IMR-90 (cell line): ENCODE results near the gene LILRB2. TPM values are rescaled to one million over a fixed set of nuclear protein-coding genes. Genes with fewer than 3 reads are reported as not detected.

Experiments used
- ATAC-seq: fragments of 200-7000 bp; cut with Tn5 transposase; 2 replicates; pipeline ENCODE4 v1.9.1; 2020; ENCODE audit warnings: low read depth, mild to moderate bottlenecking, moderate library complexity
- BruUV-seq: library from RNA; stranded (reverse); fragments of 400-500 nt; replicated peaks from 2 replicates; lab custom pipeline; 2021; lab: Mats Ljungman, UMichigan
- CTCF ChIA-PET: fragments of 300-600 bp; formaldehyde crosslinking; extraction: SDS; loops from one replicate; lab custom pipeline; 2021; ENCODE audit warnings: antibody characterized with exemption; lab: Yijun Ruan, JAX
- POLR2A ChIA-PET: fragments of 300-600 bp; sonication (Branson Sonifier 250); formaldehyde crosslinking; loops from one replicate; lab custom pipeline; 2022; ENCODE audit warnings: antibody characterized with exemption; ENCODE audit not compliant: unreplicated experiment; lab: Charles Lee
- DNase-seq: peaks from one replicate; pipeline ENCODE4 v3.0.0; 2013
- H2AFZ ChIP-seq: replicated peaks from 2 replicates; pipeline ENCODE3; 2013; ENCODE audit warnings: low read length, mild to moderate bottlenecking; ENCODE audit not compliant: poor library complexity
- H2AK5ac ChIP-seq: 2 replicates; pipeline ENCODE4 v1.6.1; 2013; ENCODE audit warnings: low read depth, low read length, inconsistent platforms
- H2AK9ac ChIP-seq: replicated peaks from 2 replicates; pipeline ENCODE3; 2013; ENCODE audit warnings: mild to moderate bottlenecking, low read depth, low read length, moderate library complexity; ENCODE audit not compliant: poor library complexity
- H2BK120ac ChIP-seq: 2 replicates; pipeline ENCODE4 v1.6.1; 2013; ENCODE audit warnings: low read depth, low read length, inconsistent platforms
- H2BK15ac ChIP-seq: 3 replicates; pipeline ENCODE4 v1.6.1; 2013; ENCODE audit warnings: low read depth, low read length, inconsistent platforms
- H2BK20ac ChIP-seq: 2 replicates; pipeline ENCODE4 v1.6.1; 2013; ENCODE audit warnings: low read depth, mild to moderate bottlenecking, inconsistent platforms, low read length, moderate library complexity
- H2BK5ac ChIP-seq: 2 replicates; pipeline ENCODE4 v1.6.1; 2013; ENCODE audit warnings: mild to moderate bottlenecking, low read depth, low read length, inconsistent platforms; ENCODE audit not compliant: poor library complexity, severe bottlenecking
- H3K14ac ChIP-seq: replicated peaks from 2 replicates; pipeline ENCODE4 v1.6.1; 2013; ENCODE audit warnings: low read depth, low read length, inconsistent platforms
- H3K18ac ChIP-seq: 2 replicates; pipeline ENCODE4 v1.6.1; 2013; ENCODE audit warnings: low read depth, low read length, control low read depth
- H3K23ac ChIP-seq: 2 replicates; pipeline ENCODE4 v1.6.1; 2013; ENCODE audit warnings: low read depth, low read length, inconsistent platforms
- H3K27ac ChIP-seq: 2 replicates; pipeline ENCODE4 v1.5.1; 2013; ENCODE audit warnings: mild to moderate bottlenecking, control low read depth, low read length; ENCODE audit not compliant: insufficient read depth
- H3K27me3 ChIP-seq: 2 replicates; pipeline ENCODE4 v1.6.1; 2013; ENCODE audit warnings: low read length; ENCODE audit not compliant: control insufficient read depth, insufficient read depth
- H3K36me3 ChIP-seq: 2 replicates; pipeline ENCODE4 v1.6.1; 2013; ENCODE audit warnings: low read length, mixed read lengths; ENCODE audit not compliant: control insufficient read depth, insufficient read depth
- H3K4ac ChIP-seq: 2 replicates; pipeline ENCODE4 v1.6.1; 2013; ENCODE audit warnings: low read depth, low read length, inconsistent platforms
- H3K4me1 ChIP-seq: 2 replicates; pipeline ENCODE4 v1.6.1; 2013; ENCODE audit warnings: low read length, mixed read lengths; ENCODE audit not compliant: control insufficient read depth, insufficient read depth
- H3K4me2 ChIP-seq: 2 replicates; pipeline ENCODE4 v1.6.1; 2013; ENCODE audit warnings: low read depth, mild to moderate bottlenecking, control low read depth, low read length, moderate library complexity
- H3K4me3 ChIP-seq: 2 replicates; pipeline ENCODE4 v1.5.1; 2013; ENCODE audit warnings: low read depth, mild to moderate bottlenecking, control low read depth, low read length, moderate library complexity; ENCODE audit not compliant: insufficient read depth
- H3K56ac ChIP-seq: 2 replicates; pipeline ENCODE4 v1.6.1; 2013; ENCODE audit warnings: low read length, inconsistent platforms; ENCODE audit not compliant: insufficient read depth; ENCODE audit errors: extremely low read depth
- H3K79me1 ChIP-seq, 2 experiments: 2 replicates each; pipeline ENCODE4 v1.6.1; 2013; ENCODE audit warnings: low read length in 2 of 2, inconsistent platforms in 1 of 2, low read depth in 1 of 2
- H3K9ac ChIP-seq: 2 replicates; pipeline ENCODE4 v1.6.1; 2013; ENCODE audit warnings: low read depth, low read length, control low read depth
- H3K9me1 ChIP-seq: 2 replicates; pipeline ENCODE4 v1.6.1; 2013; ENCODE audit warnings: low read length, inconsistent platforms; ENCODE audit not compliant: insufficient read depth
- H3K9me3 ChIP-seq: 2 replicates; pipeline ENCODE4 v1.6.1; 2013; ENCODE audit warnings: low read length; ENCODE audit not compliant: control insufficient read depth, insufficient read depth
- H4K20me1 ChIP-seq: 2 replicates; pipeline ENCODE4 v1.6.1; 2013; ENCODE audit warnings: low read length, inconsistent platforms; ENCODE audit not compliant: insufficient read depth
- H4K5ac ChIP-seq: 2 replicates; pipeline ENCODE4 v1.6.1; 2013; ENCODE audit warnings: mild to moderate bottlenecking, low read depth, low read length, control low read depth
- H4K8ac ChIP-seq, 2 experiments: 2 replicates each; pipeline ENCODE4 v1.6.1; 2013; ENCODE audit warnings: low read depth in 2 of 2, low read length in 2 of 2, control low read depth in 1 of 2, inconsistent platforms in 1 of 2
- H4K91ac ChIP-seq: 2 replicates; pipeline ENCODE4 v1.6.1; 2013; ENCODE audit warnings: low read depth, low read length, inconsistent platforms; ENCODE audit not compliant: insufficient read depth
- ELK1 ChIP-seq: fragments of 150-350 bp; IDR thresholded peaks from 2 replicates; pipeline ENCODE4 v1.6.1; 2016; ENCODE audit warnings: low read depth, mild to moderate bottlenecking, low read length, moderate library complexity, borderline replicate concordance
- FOS ChIP-seq: fragments of 150-350 bp; IDR thresholded peaks from 2 replicates; pipeline ENCODE4 v1.6.1; 2016; ENCODE audit warnings: low read depth, low read length
- MAFK ChIP-seq: IDR thresholded peaks from 2 replicates; pipeline ENCODE4 v1.6.1; 2012; ENCODE audit warnings: low read depth, low read length, improper control_type of control experiment
- MAZ ChIP-seq: IDR thresholded peaks from 2 replicates; pipeline ENCODE4 v1.6.1; 2012; ENCODE audit warnings: low read depth, mild to moderate bottlenecking, low read length, improper control_type of control experiment, moderate library complexity, borderline replicate concordance
- MXI1 ChIP-seq: IDR thresholded peaks from 2 replicates; pipeline ENCODE4 v1.6.1; 2012; ENCODE audit warnings: low read depth, mild to moderate bottlenecking, low read length, moderate library complexity, borderline replicate concordance
- NFE2L2 ChIP-seq: fragments of 150-350 bp; IDR thresholded peaks from 2 replicates; pipeline ENCODE4 v1.6.1; 2016; ENCODE audit warnings: low read depth, mild to moderate bottlenecking, low read length
- POLR2A ChIP-seq: IDR thresholded peaks from 2 replicates; pipeline ENCODE4 v1.6.1; 2012; ENCODE audit warnings: mild to moderate bottlenecking, low read depth, low read length
- RAD21 ChIP-seq: IDR thresholded peaks from 2 replicates; pipeline ENCODE4 v1.6.1; 2012; ENCODE audit warnings: low read length, improper control_type of control experiment
- RCOR1 ChIP-seq: IDR thresholded peaks from 2 replicates; pipeline ENCODE4 v1.6.1; 2012; ENCODE audit warnings: mild to moderate bottlenecking, low read length, improper control_type of control experiment; ENCODE audit not compliant: insufficient replicate concordance
- USF2 ChIP-seq: fragments of 150-350 bp; IDR thresholded peaks from 2 replicates; pipeline ENCODE4 v1.6.1; 2017; ENCODE audit warnings: mild to moderate bottlenecking, antibody characterized with exemption, low read length, low read depth
- WGBS, 2 experiments: methylation state at CpG; one replicate each; pipeline versions ENCODE4 v1.1.5 to v1.1.7; 2013; ENCODE audit warnings: missing lambda C conversion rate in 2 of 2; ENCODE audit not compliant: insufficient read length in 1 of 2; ENCODE audit errors: extremely low coverage in 2 of 2; 5-methylcytosine and 5-hydroxymethylcytosine counted together
- dilution Hi-C: fragments of 300-500 bp; cut with HindIII; formaldehyde crosslinking; loops from one replicate; pipeline ENCODE4 v1.14.3; 2018; ENCODE audit warnings: low sequenced_read_pairs; ENCODE audit not compliant: unreplicated experiment
- in situ Hi-C: fragments of 300-500 bp; cut with MboI; formaldehyde crosslinking; loops from 3 replicates; pipeline ENCODE4 v1.14.3; 2019; ENCODE audit warnings: low sequenced_read_pairs, inconsistent platforms, mixed read lengths
- intact Hi-C: fragments of 100-400 bp; cut with micrococcal nuclease; formaldehyde crosslinking; loops from 2 replicates; pipeline ENCODE4 v1.10.0; 2022
- polyA plus RNA-seq, 3 experiments: library from polyadenylated mRNA; depleted of rRNA; stranded (reverse); fragments of >200 nt; gene quantifications; 2 replicates each; pipeline ENCODE4 v1.2.3, GENCODE V29; 2012; ENCODE audit warnings: low replicate concordance in 1 of 3
- total RNA-seq: library from RNA; depleted of rRNA; stranded (reverse); fragments of >200 nt; gene quantifications from 2 replicates; pipeline ENCODE4 v1.2.3, GENCODE V29; 2012

LILRB2 gene
- total and polyA plus RNA-seq, 2 of the 4 experiments (the other 2 are of a cell fraction): not detected

- ATAC-seq (no peak), DNase-seq (no peak)
- Histone ChIP-seq H3K9me1 (no peaks in the 10 kb centered on the region), H3K36me3 (no peaks in the 10 kb centered on the region), H2BK15ac (no peak overlapping the region), H2AK9ac (no peak overlapping the region), H2AK5ac (no peak overlapping the region), H3K9me3 (no peaks in the 10 kb centered on the region), H3K4me3 (no peak overlapping the region), H3K4me2 (no peak overlapping the region), H3K18ac (no peak overlapping the region), H4K8ac (no peak overlapping the region), H2BK20ac (no peak overlapping the region), H2AFZ (no peak overlapping the region), H4K20me1 (no peaks in the 10 kb centered on the region), H2BK120ac (no peak overlapping the region), H3K14ac (no peak overlapping the region), H4K91ac (no peak overlapping the region), H3K27ac (no peak overlapping the region), H4K5ac (no peak overlapping the region), H2BK5ac (no peak overlapping the region), H3K23ac (no peak overlapping the region), H3K27me3 (no peaks in the 10 kb centered on the region), H3K79me1 (no peaks in the 10 kb centered on the region), H3K4ac (no peak overlapping the region), H3K9ac (no peak overlapping the region), H3K4me1 (no peaks in the 10 kb centered on the region), H3K56ac (no peak overlapping the region)
- dilution Hi-C loops: no loop called here
- WGBS, 2 experiments: 58% methylated on average over 4 of the region's 14 CpGs; no CpG with 5 or more reads in 1 of the 2 experiments
- no TSS peak for BruUV-seq
- intact Hi-C loops: no loop called here
- ChIA-PET CTCF (no interaction called here), POLR2A (no interaction called here)
- no peak for TF ChIP-seq RCOR1
- no peak for TF ChIP-seq RAD21
- TF ChIP-seq POLR2A: no peak
- no peak for TF ChIP-seq NFE2L2
- no peak for TF ChIP-seq ELK1
- TF ChIP-seq FOS: no peak
- no peak for TF ChIP-seq MXI1
- no peak for TF ChIP-seq MAZ
- no peak for TF ChIP-seq USF2
- no peak for TF ChIP-seq MAFK
- in situ Hi-C loops: no loop called here
Measured at GRCh38 chr19:54319892-54320670, 39.2 kb upstream of the LILRB2 start.
